A673 (cell line): ENCODE results near the gene SDK1.

ENCODE experiments used
- EZH2 ChIP-seq: fragments of 200-600 bp; sonication (generic); IDR thresholded peaks from 2 replicates; pipeline ENCODE4 v1.6.1; 2017; ENCODE audit warnings: borderline replicate concordance, low read depth, mild to moderate bottlenecking, mixed read lengths, antibody characterized with exemption, low read length; ENCODE audit not compliant: poor library complexity, severe bottlenecking
- TF ChIP-seq, protein P1 (sequence below): fragments of 300-800, 200-600 bp; sonication (generic); conservative IDR thresholded peaks from 2 replicates; pipeline ENCODE4 v1.5.1; 2017; ENCODE audit warnings: low read depth, mild to moderate bottlenecking, antibody characterized with exemption, low read length, moderate library complexity, mixed read lengths

DNA sequence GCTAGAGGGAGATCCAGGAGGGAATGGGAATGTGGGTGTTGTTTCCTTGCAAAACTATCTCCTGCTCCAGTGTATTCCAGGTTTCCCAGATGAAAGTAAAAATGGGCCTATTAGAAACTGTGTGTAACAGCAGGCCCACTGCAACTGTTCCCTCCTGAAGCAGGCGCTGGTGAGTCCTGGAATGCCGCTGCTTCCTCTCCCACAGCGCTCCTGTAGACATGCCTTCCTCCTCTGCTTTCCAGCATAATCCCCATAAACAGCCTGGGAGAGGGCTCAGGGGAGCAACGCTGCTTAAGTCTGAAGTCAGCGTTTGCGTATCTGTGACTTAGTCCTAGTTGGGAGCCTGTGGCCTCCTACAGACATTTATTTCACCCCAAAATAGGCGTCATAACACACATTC, 830.0 kb downstream of the SDK1 start:
- TF ChIP-seq, protein P1, sequence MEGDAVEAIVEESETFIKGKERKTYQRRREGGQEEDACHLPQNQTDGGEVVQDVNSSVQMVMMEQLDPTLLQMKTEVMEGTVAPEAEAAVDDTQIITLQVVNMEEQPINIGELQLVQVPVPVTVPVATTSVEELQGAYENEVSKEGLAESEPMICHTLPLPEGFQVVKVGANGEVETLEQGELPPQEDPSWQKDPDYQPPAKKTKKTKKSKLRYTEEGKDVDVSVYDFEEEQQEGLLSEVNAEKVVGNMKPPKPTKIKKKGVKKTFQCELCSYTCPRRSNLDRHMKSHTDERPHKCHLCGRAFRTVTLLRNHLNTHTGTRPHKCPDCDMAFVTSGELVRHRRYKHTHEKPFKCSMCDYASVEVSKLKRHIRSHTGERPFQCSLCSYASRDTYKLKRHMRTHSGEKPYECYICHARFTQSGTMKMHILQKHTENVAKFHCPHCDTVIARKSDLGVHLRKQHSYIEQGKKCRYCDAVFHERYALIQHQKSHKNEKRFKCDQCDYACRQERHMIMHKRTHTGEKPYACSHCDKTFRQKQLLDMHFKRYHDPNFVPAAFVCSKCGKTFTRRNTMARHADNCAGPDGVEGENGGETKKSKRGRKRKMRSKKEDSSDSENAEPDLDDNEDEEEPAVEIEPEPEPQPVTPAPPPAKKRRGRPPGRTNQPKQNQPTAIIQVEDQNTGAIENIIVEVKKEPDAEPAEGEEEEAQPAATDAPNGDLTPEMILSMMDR: no peak
- TF ChIP-seq EZH2: no peak
